ENCODE measurements around the gene AFAP1L1. TPM values are rescaled to one million over a fixed set of nuclear protein-coding genes. Genes with fewer than 3 reads are reported as not detected.

Gene AFAP1L1
- total and polyA plus RNA-seq, 2 experiments from 2014 or later: 1.2 to 2.3 TPM

- Histone ChIP-seq H3K9me3 (ENCODE audit: low read depth) (no peaks in the 10 kb centered on the region), H3K79me2 (no peaks in the 10 kb centered on the region), H3K27ac (no peak overlapping the region), H3K4me2 (no peak overlapping the region), H3K9me2 (replicated peaks; ENCODE audit: insufficient read depth) (no peaks in the 10 kb centered on the region), H4K20me1 (ENCODE audit: insufficient read depth, poor library complexity, severe bottlenecking) (no peaks in the 10 kb centered on the region), H3K4me3 (no peak overlapping the region), H3K36me3 (replicated peaks; ENCODE audit: insufficient read depth, low read depth) (no peaks in the 10 kb centered on the region), H3K4me1 (ENCODE audit: insufficient read depth) (peaks cover 9% of the 10 kb centered on the region), H2AFZ (no peak overlapping the region), H3K27me3 (no peaks in the 10 kb centered on the region)
- 50% methylated on average over 8 of the region's 8 CpGs for WGBS (ENCODE audit: low lambda C conversion rate, missing lambda C conversion rate)
- no peak for TF ChIP-seq EZH2phosphoT487 (IDR thresholded peaks at IDR 0.05; ENCODE audit: low read depth, severe bottlenecking, unreplicated experiment)
- TF ChIP-seq EZH2 (IDR thresholded peaks at IDR 0.05; ENCODE audit: borderline replicate concordance): no peak
- TF ChIP-seq CTCF (IDR thresholded peaks at IDR 0.05; ENCODE audit: poor library complexity): no peak
- no peak for DNase-seq (ENCODE audit: low spot score)
Observed at GRCh38 chr5:149381261-149381985, 109.8 kb downstream of the AFAP1L1 start.

GRCh38 chr5:149381986-149382338 is 110.3 kb downstream of the AFAP1L1 start:
- Histone ChIP-seq H2AFZ (no peak overlapping the region), H3K4me2 (no peak overlapping the region), H3K4me1 (ENCODE audit: insufficient read depth) (peaks cover 11% of the 10 kb centered on the region)

GRCh38 chr5:149382517-149383220 is 111.0 kb downstream of the AFAP1L1 start:
- H3K4me3 ChIP-seq: no peak overlapping the region
- H3K9me3 ChIP-seq (ENCODE audit: low read depth): no peaks in the 10 kb centered on the region
- H3K4me2 ChIP-seq: no peak overlapping the region
- no peaks in the 10 kb centered on the region for H3K79me2 ChIP-seq
- H3K27me3 ChIP-seq: no peaks in the 10 kb centered on the region
- DNase-seq (ENCODE audit: low spot score): no peak
- no peak overlapping the region for H3K27ac ChIP-seq
- no peaks in the 10 kb centered on the region for H3K9me2 ChIP-seq (replicated peaks; ENCODE audit: insufficient read depth)
- TF ChIP-seq EZH2 (IDR thresholded peaks at IDR 0.05; ENCODE audit: borderline replicate concordance) (no peak), CTCF (IDR thresholded peaks at IDR 0.05; ENCODE audit: poor library complexity) (no peak), EZH2phosphoT487 (IDR thresholded peaks at IDR 0.05; ENCODE audit: low read depth, severe bottlenecking, unreplicated experiment) (no peak)
- no peaks in the 10 kb centered on the region for H4K20me1 ChIP-seq (ENCODE audit: insufficient read depth, poor library complexity, severe bottlenecking)
- H2AFZ ChIP-seq: no peak overlapping the region
- 94% methylated on average over 12 of the region's 12 CpGs for WGBS (ENCODE audit: low lambda C conversion rate, missing lambda C conversion rate)
- no peaks in the 10 kb centered on the region for H3K36me3 ChIP-seq (replicated peaks; ENCODE audit: insufficient read depth, low read depth)
- peaks cover 18% of the 10 kb centered on the region for H3K4me1 ChIP-seq (ENCODE audit: insufficient read depth)

More at GRCh38 chr5:149381986-149382338, 110.3 kb downstream of the AFAP1L1 start:
- Histone ChIP-seq H3K36me3 (replicated peaks; ENCODE audit: insufficient read depth, low read depth) (no peaks in the 10 kb centered on the region), H3K9me3 (ENCODE audit: low read depth) (no peaks in the 10 kb centered on the region), H3K9me2 (replicated peaks; ENCODE audit: insufficient read depth) (no peaks in the 10 kb centered on the region), H3K27ac (no peak overlapping the region), H3K27me3 (no peaks in the 10 kb centered on the region), H3K79me2 (no peaks in the 10 kb centered on the region), H3K4me3 (no peak overlapping the region), H4K20me1 (ENCODE audit: insufficient read depth, poor library complexity, severe bottlenecking) (no peaks in the 10 kb centered on the region)
- TF ChIP-seq CTCF (IDR thresholded peaks at IDR 0.05; ENCODE audit: poor library complexity): peak; percentile 90
- no peak for TF ChIP-seq EZH2phosphoT487 (IDR thresholded peaks at IDR 0.05; ENCODE audit: low read depth, severe bottlenecking, unreplicated experiment)
- peak; percentile 83 for DNase-seq (ENCODE audit: low spot score)
- 42% methylated on average over 16 of the region's 16 CpGs for WGBS (ENCODE audit: low lambda C conversion rate, missing lambda C conversion rate)
